ENCODE measurements around the gene LINC00305.

DNA sequence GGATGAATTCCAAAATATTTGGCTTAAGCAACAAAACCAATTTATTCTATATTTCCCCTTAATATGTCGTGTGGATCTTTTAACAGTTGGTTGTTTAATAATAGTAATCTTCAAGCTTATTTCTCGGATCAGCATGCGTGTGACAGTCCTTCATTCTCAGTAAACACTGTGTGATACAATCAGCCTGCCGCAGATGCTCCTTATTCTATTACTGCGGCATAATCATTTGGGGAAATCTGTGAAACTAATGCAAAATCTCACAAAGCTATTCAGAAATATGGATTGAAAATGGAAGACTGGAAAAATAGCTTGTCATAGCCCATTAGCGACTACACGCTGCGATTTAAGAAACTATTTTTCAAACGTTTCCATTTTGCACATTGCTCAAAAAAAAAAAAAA is 36.9 kb downstream of the LINC00305 start:
- TF ChIP-seq, protein P1, sequence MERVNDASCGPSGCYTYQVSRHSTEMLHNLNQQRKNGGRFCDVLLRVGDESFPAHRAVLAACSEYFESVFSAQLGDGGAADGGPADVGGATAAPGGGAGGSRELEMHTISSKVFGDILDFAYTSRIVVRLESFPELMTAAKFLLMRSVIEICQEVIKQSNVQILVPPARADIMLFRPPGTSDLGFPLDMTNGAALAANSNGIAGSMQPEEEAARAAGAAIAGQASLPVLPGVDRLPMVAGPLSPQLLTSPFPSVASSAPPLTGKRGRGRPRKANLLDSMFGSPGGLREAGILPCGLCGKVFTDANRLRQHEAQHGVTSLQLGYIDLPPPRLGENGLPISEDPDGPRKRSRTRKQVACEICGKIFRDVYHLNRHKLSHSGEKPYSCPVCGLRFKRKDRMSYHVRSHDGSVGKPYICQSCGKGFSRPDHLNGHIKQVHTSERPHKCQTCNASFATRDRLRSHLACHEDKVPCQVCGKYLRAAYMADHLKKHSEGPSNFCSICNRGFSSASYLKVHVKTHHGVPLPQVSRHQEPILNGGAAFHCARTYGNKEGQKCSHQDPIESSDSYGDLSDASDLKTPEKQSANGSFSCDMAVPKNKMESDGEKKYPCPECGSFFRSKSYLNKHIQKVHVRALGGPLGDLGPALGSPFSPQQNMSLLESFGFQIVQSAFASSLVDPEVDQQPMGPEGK (CRISPR knock-in tag; IDR thresholded peaks at IDR 0.05; ENCODE audit: borderline replicate concordance), result no peak
- TF ChIP-seq GLIS3 (CRISPR knock-in tag; IDR thresholded peaks at IDR 0.05), result no peak
